Endothelial cell (in vitro differentiated cells): ENCODE results near the gene KRT4. TPM values are rescaled to one million over a fixed set of nuclear protein-coding genes. Genes with fewer than 3 reads are reported as not detected.

Experiments used
- DNase-seq: peaks from one replicate; pipeline ENCODE4 v3.0.0; 2021; ENCODE audit warnings: low spot score
- H3K27ac Mint-ChIP-seq: one replicate; pipeline ENCODE4 v1.8.0; 2021; ENCODE audit warnings: mixed read lengths, inconsistent platforms; ENCODE audit not compliant: unreplicated experiment
- H3K27me3 Mint-ChIP-seq: one replicate; pipeline ENCODE4 v1.8.0; 2021; ENCODE audit warnings: mild to moderate bottlenecking, moderate library complexity, mixed read lengths, inconsistent platforms; ENCODE audit not compliant: unreplicated experiment
- H3K36me3 Mint-ChIP-seq: one replicate; pipeline ENCODE4 v1.8.0; 2021; ENCODE audit warnings: mild to moderate bottlenecking, low read depth, mixed read lengths, inconsistent platforms; ENCODE audit not compliant: unreplicated experiment
- H3K4me1 Mint-ChIP-seq: one replicate; pipeline ENCODE4 v1.8.0; 2021; ENCODE audit warnings: mild to moderate bottlenecking, mixed read lengths, inconsistent platforms; ENCODE audit not compliant: unreplicated experiment
- H3K4me3 Mint-ChIP-seq: one replicate; pipeline ENCODE4 v1.8.0; 2021; ENCODE audit warnings: mild to moderate bottlenecking, mixed read lengths, inconsistent platforms; ENCODE audit not compliant: unreplicated experiment
- H3K9me3 Mint-ChIP-seq: one replicate; pipeline ENCODE4 v1.8.0; 2021; ENCODE audit warnings: mixed read lengths, inconsistent platforms; ENCODE audit not compliant: unreplicated experiment
- CTCF ChIP-seq: fragments of 200-600 bp; sonication (generic); IDR thresholded peaks from one replicate; pipeline ENCODE4 v1.5.0; 2021; ENCODE audit warnings: antibody characterized with exemption; ENCODE audit not compliant: unreplicated experiment
- total RNA-seq: library from RNA; stranded (reverse); fragmentation: NEBNext Ultra II Directional; extraction: Animal tissue kit (Norgen Biotek cat#: 25700); gene quantifications from one replicate; pipeline ENCODE4 v1.2.1, GENCODE V29; 2021; ENCODE audit not compliant: unreplicated experiment

The KRT4 gene
- total RNA-seq, 1 donor from 2014 or later, result not detected

- TF ChIP-seq CTCF, result no peak
- H3K9me3 Mint-ChIP-seq, result no peaks in the 10 kb centered on the region
- H3K27me3 Mint-ChIP-seq, result peaks cover 5% of the 10 kb centered on the region
- no peaks in the 10 kb centered on the region for H3K4me1 Mint-ChIP-seq
- no peak overlapping the region for H3K4me3 Mint-ChIP-seq
- no peak for DNase-seq
- H3K27ac Mint-ChIP-seq, result no peak overlapping the region
- H3K36me3 Mint-ChIP-seq, result no peaks in the 10 kb centered on the region
Observed at GRCh38 chr12:52822771-52823510, 9.0 kb upstream of the KRT4 start.

GRCh38 chr12:52821826-52822660, 8.1 kb upstream of the KRT4 start:
- Mint-ChIP-seq H3K9me3 (no peaks in the 10 kb centered on the region), H3K4me3 (no peak overlapping the region), H3K27me3 (peaks cover 5% of the 10 kb centered on the region), H3K36me3 (no peaks in the 10 kb centered on the region), H3K27ac (no peak overlapping the region), H3K4me1 (no peaks in the 10 kb centered on the region)
- no peak for DNase-seq
- no peak for TF ChIP-seq CTCF

- Mint-ChIP-seq H3K27ac (no peak overlapping the region), H3K27me3 (peaks cover 4% of the 10 kb centered on the region), H3K4me3 (no peak overlapping the region), H3K36me3 (no peaks in the 10 kb centered on the region), H3K4me1 (no peaks in the 10 kb centered on the region), H3K9me3 (no peaks in the 10 kb centered on the region)
- no peak for DNase-seq
- TF ChIP-seq CTCF, result no peak
Observed at GRCh38 chr12:52821071-52821730, 7.3 kb upstream of the KRT4 start.

- Mint-ChIP-seq H3K27me3 (peaks cover 4% of the 10 kb centered on the region), H3K9me3 (no peaks in the 10 kb centered on the region), H3K4me1 (no peaks in the 10 kb centered on the region), H3K27ac (no peak overlapping the region), H3K4me3 (no peak overlapping the region), H3K36me3 (no peaks in the 10 kb centered on the region)
- no peak for TF ChIP-seq CTCF
- no peak for DNase-seq
Observed at GRCh38 chr12:52820521-52820920, 6.6 kb upstream of the KRT4 start.
